ENCODE data around the gene SH3RF2. TPM values are rescaled to one million over a fixed set of nuclear protein-coding genes. Genes with fewer than 3 reads are reported as not detected.
"Not testable (repeated sequence)": the region's sequence is repeated elsewhere in the genome, so short reads cannot be mapped to it uniquely, and the experiment has no call there.

SH3RF2 gene
- total RNA-seq, 4 donors from 2014 or later: 19.2 to 97.1 (median 39.1) TPM

- in situ Hi-C loops (cut with MboI; ENCODE audit: low sequenced_read_pairs in 4 of 4): no loop called here
- Histone ChIP-seq H3K4me1 (no peaks in the 10 kb centered on the region), H3K4me3 (no peak overlapping the region), H3K36me3 (no peaks in the 10 kb centered on the region), H3K9me3 (no peaks in the 10 kb centered on the region), H3K27me3 (no peaks in the 10 kb centered on the region), H3K27ac (no peak overlapping the region)
- TF ChIP-seq POLR2A (IDR thresholded peaks at IDR 0.05): no peak
- no peak for TF ChIP-seq CTCF (IDR thresholded peaks at IDR 0.05 in 4 of 5, conservative IDR thresholded peaks at IDR 0.05 in 1 of 5)
- DNase-seq (no peak), ATAC-seq (no peak)
- intact Hi-C loops (cut with DNase I; ENCODE audit: low total_unique reads): no loop called here
Observed at GRCh38 chr5:146007989-146008388, 71.6 kb downstream of the SH3RF2 start.

DNA sequence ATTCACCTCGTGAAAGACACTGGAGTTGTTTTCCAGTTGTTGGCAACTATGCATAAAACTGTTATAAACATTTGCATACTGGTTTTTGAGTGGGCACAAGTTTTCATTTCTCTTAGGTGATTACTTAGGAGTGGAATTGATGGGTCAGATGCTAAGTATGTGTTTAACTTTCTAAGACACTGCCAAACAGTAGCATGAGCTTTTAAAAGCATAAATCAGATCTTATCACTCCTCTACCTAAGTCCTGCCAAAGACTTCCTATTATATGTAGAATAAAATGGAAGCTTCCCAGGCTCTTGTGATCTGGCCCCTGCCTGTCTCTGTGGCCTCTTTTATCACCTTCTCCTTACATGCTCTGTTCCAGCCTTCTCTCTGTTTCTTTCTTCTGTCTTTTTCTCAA is 72.6 kb downstream of the SH3RF2 start:
- H3K9me3 ChIP-seq: no peaks in the 10 kb centered on the region
- intact Hi-C loops (cut with DNase I; ENCODE audit: low total_unique reads) (no loop called here), in situ Hi-C loops (cut with MboI; ENCODE audit: low sequenced_read_pairs in 4 of 4) (no loop called here)
- no peak overlapping the region for H3K27ac ChIP-seq
- DNase-seq: no peak
- H3K36me3 ChIP-seq: no peaks in the 10 kb centered on the region
- no peaks in the 10 kb centered on the region for H3K27me3 ChIP-seq
- ATAC-seq: no peak
- TF ChIP-seq POLR2A (IDR thresholded peaks at IDR 0.05) (no peak), CTCF (IDR thresholded peaks at IDR 0.05 in 4 of 5, conservative IDR thresholded peaks at IDR 0.05 in 1 of 5) (no peak)
- no peak overlapping the region for H3K4me3 ChIP-seq
- no peaks in the 10 kb centered on the region for H3K4me1 ChIP-seq

- H3K9me3 ChIP-seq: not testable (repeated sequence)
Observed at GRCh38 chr5:146010447-146010846, 74.1 kb downstream of the SH3RF2 start.

DNA sequence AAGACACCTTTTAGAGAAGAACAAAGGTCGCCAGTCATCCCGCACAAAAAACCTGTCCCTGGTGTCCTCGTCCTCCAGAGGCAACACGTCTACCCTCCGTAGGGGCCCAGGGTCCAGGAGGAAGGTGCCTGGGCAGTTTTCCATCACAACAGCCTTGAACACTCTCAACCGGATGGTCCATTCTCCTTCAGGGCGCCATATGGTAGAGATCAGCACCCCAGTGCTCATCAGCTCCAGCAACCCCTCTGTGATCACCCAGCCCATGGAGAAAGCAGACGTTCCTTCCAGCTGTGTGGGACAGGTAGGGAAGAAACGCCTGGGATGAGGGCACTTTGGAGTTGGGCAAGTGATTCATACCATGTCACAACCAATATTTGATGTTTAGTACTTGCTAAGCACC is 77.4 kb downstream of the SH3RF2 start:
- in situ Hi-C loops (cut with MboI; ENCODE audit: low sequenced_read_pairs in 4 of 4): no loop called here
- Histone ChIP-seq H3K36me3 (no peaks in the 10 kb centered on the region), H3K4me1 (peaks cover 3 to 4% of the 10 kb centered on the region in 2 donors), H3K27me3 (no peaks in the 10 kb centered on the region), H3K27ac (no peak overlapping the region), H3K9me3 (no peaks in the 10 kb centered on the region), H3K4me3 (no peak overlapping the region)
- DNase-seq: no peak
- no peak for TF ChIP-seq CTCF (IDR thresholded peaks at IDR 0.05 in 4 of 5, conservative IDR thresholded peaks at IDR 0.05 in 1 of 5)
- TF ChIP-seq POLR2A (IDR thresholded peaks at IDR 0.05): no peak
- ATAC-seq: no peak
- intact Hi-C loops (cut with DNase I; ENCODE audit: low total_unique reads): no loop called here

More at GRCh38 chr5:146010447-146010846, 74.1 kb downstream of the SH3RF2 start:
- H3K27me3 ChIP-seq; intact Hi-C loops (cut with DNase I; ENCODE audit: low total_unique reads); H3K4me1 ChIP-seq; H3K27ac ChIP-seq; in situ Hi-C loops (cut with MboI; ENCODE audit: low sequenced_read_pairs in 4 of 4); ATAC-seq; DNase-seq; H3K4me3 ChIP-seq; H3K36me3 ChIP-seq: not testable (repeated sequence)

GRCh38 chr5:146015001-146015400 is 78.6 kb downstream of the SH3RF2 start:
- in situ Hi-C loops (cut with MboI; ENCODE audit: low sequenced_read_pairs in 4 of 4): no loop called here
- intact Hi-C loops (cut with DNase I; ENCODE audit: low total_unique reads): no loop called here

More at GRCh38 chr5:146015001-146015400, 78.6 kb downstream of the SH3RF2 start:
- DNase-seq: no peak
- ATAC-seq: no peak
- Histone ChIP-seq H3K4me1 (peaks cover 7 to 8% of the 10 kb centered on the region in 2 donors), H3K4me3 (no peak overlapping the region), H3K36me3 (no peaks in the 10 kb centered on the region), H3K27me3 (no peaks in the 10 kb centered on the region), H3K9me3 (no peaks in the 10 kb centered on the region), H3K27ac (no peak overlapping the region)
- TF ChIP-seq POLR2A (IDR thresholded peaks at IDR 0.05): no peak
- no peak for TF ChIP-seq CTCF (IDR thresholded peaks at IDR 0.05 in 4 of 5, conservative IDR thresholded peaks at IDR 0.05 in 1 of 5)
